HFFc6 (cell line): Measurements from ENCODE around the gene LBHD2. TPM values are rescaled to one million over a fixed set of nuclear protein-coding genes. Genes with fewer than 3 reads are reported as not detected.
A peak's percentile ranks its signal among the peaks of the same experiment; 100 is the strongest.

Experiments
- DNase-seq: peaks from one replicate; pipeline ENCODE4 v3.0.0-alpha.2; 2018
- H3K27ac Mint-ChIP-seq: 2 replicates; pipeline ENCODE4 v1.8.0; 2020; ENCODE audit warnings: mild to moderate bottlenecking, mixed read lengths
- H3K27me3 Mint-ChIP-seq: 2 replicates; pipeline ENCODE4 v1.8.0; 2021; ENCODE audit warnings: mild to moderate bottlenecking, moderate library complexity, mixed read lengths; ENCODE audit not compliant: insufficient read depth
- H3K36me3 Mint-ChIP-seq: 2 replicates; pipeline ENCODE4 v1.8.0; 2021; ENCODE audit warnings: low read depth, mixed read lengths
- H3K4me1 Mint-ChIP-seq: 2 replicates; pipeline ENCODE4 v1.8.0; 2020; ENCODE audit warnings: low read depth, mixed read lengths
- H3K4me3 Mint-ChIP-seq: 2 replicates; pipeline ENCODE4 v1.8.0; 2020; ENCODE audit warnings: mild to moderate bottlenecking, moderate library complexity, mixed read lengths
- H3K9me3 Mint-ChIP-seq: 2 replicates; pipeline ENCODE4 v1.8.0; 2020; ENCODE audit warnings: mild to moderate bottlenecking, mixed read lengths
- CTCF ChIP-seq: fragments of 200-600 bp; sonication (generic); IDR thresholded peaks from 2 replicates; pipeline ENCODE4 v1.5.0; 2021; ENCODE audit warnings: antibody characterized with exemption, mild to moderate bottlenecking
- total RNA-seq, 6 experiments: library from RNA; stranded (reverse); fragmentation: NEBNext Ultra II Directional; extraction: Animal tissue kit (Norgen Biotek cat#: 25700); gene quantifications; 2 replicates in 1 of 6; 3 replicates in 5 of 6; pipeline ENCODE4 v1.2.3, GENCODE V29; 2021

The LBHD2 gene
- total RNA-seq, 6 experiments from 2014 or later, result not detected

- H3K4me1 Mint-ChIP-seq, result peaks cover 34% of the 10 kb centered on the region
- H3K27me3 Mint-ChIP-seq, result peaks cover 6% of the 10 kb centered on the region
- no peaks in the 10 kb centered on the region for H3K9me3 Mint-ChIP-seq
- peak overlapping the region; percentile 68; the same call in 1 of the 2 replicates for H3K27ac Mint-ChIP-seq
- H3K36me3 Mint-ChIP-seq, result no peaks in the 10 kb centered on the region
- no peak for TF ChIP-seq CTCF
- no peak overlapping the region for H3K4me3 Mint-ChIP-seq
- DNase-seq, result no peak
Measured at GRCh38 chr14:103107941-103108748, 24.1 kb downstream of the LBHD2 start.

DNA sequence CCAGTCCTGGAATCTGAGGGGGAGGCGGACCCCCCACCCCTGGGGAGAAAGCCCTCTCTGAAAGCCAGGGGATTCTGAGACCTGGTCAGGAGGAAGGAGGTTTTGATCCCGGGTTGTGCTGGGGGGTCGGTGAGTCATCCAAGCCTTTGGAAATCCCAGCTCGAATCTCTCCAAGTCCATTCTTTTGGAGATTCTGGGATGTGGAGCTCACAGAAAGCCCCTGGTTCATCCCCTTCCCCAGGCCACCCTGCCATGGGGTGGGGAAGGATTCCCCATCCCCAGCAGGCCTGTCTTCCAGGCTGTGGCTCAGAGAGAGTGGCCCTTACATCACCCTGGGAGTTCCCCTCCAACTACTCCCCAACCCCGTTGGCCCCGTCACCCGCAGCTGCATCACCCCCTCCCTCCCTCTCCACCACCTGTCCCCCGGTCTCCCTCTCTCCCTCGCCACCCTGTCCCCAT lies 24.8 kb downstream of the LBHD2 start:
- no peak for TF ChIP-seq CTCF
- Mint-ChIP-seq H3K4me3 (no peak overlapping the region; the same call in 1 of the 2 replicates), H3K36me3 (no peaks in the 10 kb centered on the region), H3K27me3 (peaks cover 2% of the 10 kb centered on the region), H3K27ac (peak overlapping the region; percentile 68), H3K4me1 (peaks cover 29% of the 10 kb centered on the region), H3K9me3 (no peaks in the 10 kb centered on the region)
- DNase-seq, result no peak

- peak; percentile 62 for DNase-seq
- no peak for TF ChIP-seq CTCF
- Mint-ChIP-seq H3K27ac (peak overlapping the region; percentile 84), H3K4me3 (peak overlapping the region; percentile 73), H3K9me3 (no peaks in the 10 kb centered on the region), H3K4me1 (peaks cover 31% of the 10 kb centered on the region), H3K27me3 (peaks cover 2% of the 10 kb centered on the region; the same call in 1 of the 2 replicates), H3K36me3 (no peaks in the 10 kb centered on the region)
Measured at GRCh38 chr14:103109535-103110441, 25.8 kb downstream of the LBHD2 start.

- Mint-ChIP-seq H3K4me3 (peak overlapping the region; percentile 73), H3K9me3 (no peaks in the 10 kb centered on the region), H3K27ac (peak overlapping the region; percentile 84), H3K4me1 (peaks cover 31% of the 10 kb centered on the region), H3K36me3 (no peaks in the 10 kb centered on the region), H3K27me3 (peaks cover 2% of the 10 kb centered on the region; the same call in 1 of the 2 replicates)
- TF ChIP-seq CTCF, result no peak
- no peak for DNase-seq
Measured at GRCh38 chr14:103110681-103111231, 26.7 kb downstream of the LBHD2 start.

DNA sequence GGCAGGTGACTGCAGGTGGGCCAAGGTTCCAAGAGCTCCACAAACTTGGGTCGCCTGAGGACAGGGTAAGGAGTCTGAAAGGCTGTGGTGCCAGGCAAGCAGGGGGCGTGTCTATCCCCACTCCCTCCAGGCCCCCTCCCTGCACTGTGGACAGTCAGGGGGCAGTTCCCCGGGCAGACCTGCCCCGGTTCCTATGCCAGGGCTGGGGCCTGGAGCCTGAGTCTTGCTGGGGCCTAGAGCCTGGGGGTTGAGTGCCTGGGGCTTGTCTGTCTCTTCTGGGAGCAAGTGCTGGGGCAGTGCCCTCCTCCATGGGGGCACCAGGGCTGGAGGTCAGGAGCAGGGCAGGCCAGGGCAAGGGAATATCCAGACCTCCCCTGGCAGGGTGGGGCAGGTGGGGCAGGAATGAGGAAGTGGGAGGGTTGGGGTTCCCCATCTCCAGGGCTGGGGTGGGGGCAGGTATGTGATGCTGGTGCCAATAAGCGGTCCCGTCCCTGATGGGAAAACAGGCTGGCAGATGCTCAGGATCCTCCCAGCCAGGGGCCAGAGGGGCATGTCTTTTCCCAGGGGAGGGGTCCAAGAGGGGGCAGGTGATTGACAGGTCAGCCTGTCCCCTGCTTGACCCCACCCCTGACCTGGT lies 27.3 kb downstream of the LBHD2 start:
- Mint-ChIP-seq H3K27ac (no peak overlapping the region), H3K4me1 (peaks cover 36% of the 10 kb centered on the region), H3K9me3 (no peaks in the 10 kb centered on the region), H3K27me3 (peaks cover 2% of the 10 kb centered on the region; the same call in 1 of the 2 replicates), H3K4me3 (no peak overlapping the region), H3K36me3 (no peaks in the 10 kb centered on the region)
- no peak for TF ChIP-seq CTCF
- DNase-seq, result no peak
